Aorta (tissue), 5 donors: Measurements from ENCODE around the gene MMD. TPM values are rescaled to one million over a fixed set of nuclear protein-coding genes. Genes with fewer than 3 reads are reported as not detected.
"Not testable (repeated sequence)": the region's sequence is repeated elsewhere in the genome, so short reads cannot be mapped to it uniquely, and the experiment has no call there.

Experiments used
- ATAC-seq: fragments of 200-7000 bp; cut with Tn5 transposase; one replicate; pipeline ENCODE4 v1.9.1; 2022; ENCODE audit warnings: moderate library complexity; ENCODE audit not compliant: low FRiP score
- DNase-seq, 2 donors: peaks; one replicate each; pipeline ENCODE4 v3.0.0-alpha.2; 2020
- H3K27ac ChIP-seq, 2 donors: one replicate each; pipeline ENCODE4 v1.5.1; 2013; ENCODE audit warnings: low read length in 2 of 2, mild to moderate bottlenecking in 2 of 2, moderate library complexity in 2 of 2, control low read depth in 1 of 2, inconsistent platforms in 1 of 2, low read depth in 1 of 2
- H3K27me3 ChIP-seq, 2 donors: one replicate each; pipeline ENCODE4 v1.6.1; 2013; ENCODE audit warnings: control low read depth in 1 of 2, low read length in 1 of 2, mild to moderate bottlenecking in 1 of 2, moderate library complexity in 1 of 2; ENCODE audit not compliant: insufficient read depth in 2 of 2, control insufficient read depth in 1 of 2
- H3K36me3 ChIP-seq, 2 donors: one replicate each; pipeline ENCODE4 v1.6.1; 2013; ENCODE audit warnings: control low read depth in 1 of 2, low read length in 1 of 2, mild to moderate bottlenecking in 1 of 2; ENCODE audit not compliant: insufficient read depth in 2 of 2, control insufficient read depth in 1 of 2
- H3K4me1 ChIP-seq, 2 donors: one replicate each; pipeline ENCODE4 v1.6.1; 2013; ENCODE audit warnings: low read length in 2 of 2, control low read depth in 1 of 2, mild to moderate bottlenecking in 1 of 2, moderate library complexity in 1 of 2; ENCODE audit not compliant: insufficient read depth in 2 of 2, control insufficient read depth in 1 of 2
- H3K4me3 ChIP-seq, 2 donors: one replicate each; pipeline ENCODE4 v1.5.1; 2013; ENCODE audit warnings: low read length in 2 of 2, control low read depth in 1 of 2, mild to moderate bottlenecking in 1 of 2
- H3K9me3 ChIP-seq: one replicate; pipeline ENCODE4 v1.6.1; 2013; ENCODE audit warnings: mild to moderate bottlenecking, low read length; ENCODE audit not compliant: control insufficient read depth
- WGBS, 2 donors: extraction: QIAGEN DNeasy Blood & Tissue Kit; methylation state at CpG; one replicate each; pipeline ENCODE4 v1.1.7; 2013; 5-methylcytosine and 5-hydroxymethylcytosine counted together
- intact Hi-C, 2 donors: fragments of 100-400 bp; cut with DNase I; formaldehyde crosslinking; loops; one replicate each; pipeline versions ENCODE4 v1.14.2 to v1.15.0; 2022
- polyA plus RNA-seq, 2 donors: library from polyadenylated mRNA; stranded (reverse); fragments of 200-250 nt; gene quantifications; one replicate each; pipeline ENCODE4 v1.2.3, GENCODE V29; 2013
- total RNA-seq, 2 donors: library from RNA; stranded (reverse); fragmentation: NEBNext Ultra II Directional; extraction: Animal tissue kit (Norgen Biotek cat#: 25700); gene quantifications; one replicate each; pipeline ENCODE4 v1.2.1, GENCODE V29; 2021
- donor health status: healthy with polysubstance abuse.
- donor health status: Bipolar disorder and iron deficiency.
- donor health status: DM: no; HTN: no; CAD: no.
- donor health status: DM: no; HTN: no; CAD: no.
- donor health status: DM: yes; HTN: yes; CAD: no.

MMD gene
- total and polyA plus RNA-seq, 4 donors, result 3.3 to 13.9 (median 11.1) TPM

DNA sequence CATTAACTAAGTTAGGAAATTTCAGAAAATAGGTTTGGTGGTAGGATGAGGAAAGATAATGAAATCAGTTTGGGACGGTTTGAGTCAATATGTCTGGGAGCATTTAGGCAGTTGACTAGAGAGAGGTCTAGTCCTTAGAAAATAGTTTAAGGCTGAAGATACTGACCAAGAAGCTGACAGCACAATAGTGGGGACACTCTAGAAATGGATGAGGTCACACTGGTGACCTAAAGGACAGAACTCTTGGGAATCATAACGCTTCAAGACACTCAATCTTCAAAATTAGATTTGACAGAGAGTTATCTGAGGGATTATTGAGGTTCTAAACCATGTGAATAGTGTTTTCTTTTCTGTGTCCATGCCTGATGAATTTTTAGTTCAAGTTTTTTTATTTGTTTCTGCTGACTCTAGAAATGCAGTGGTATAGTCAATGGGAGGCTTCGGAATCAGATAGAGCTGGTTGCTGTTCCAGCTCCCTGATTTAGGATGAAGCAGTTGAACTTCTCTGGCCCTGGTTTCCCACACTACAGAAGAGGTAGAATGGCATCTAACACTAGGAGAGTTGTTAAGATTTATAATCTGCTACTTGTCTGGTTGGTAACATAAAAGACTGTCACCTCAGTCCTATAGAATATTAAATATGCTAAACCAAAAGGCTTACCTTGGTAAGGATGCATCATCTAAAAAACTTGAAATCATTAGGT is 29.7 kb downstream of the MMD start:
- no peak for ATAC-seq
- intact Hi-C loops, result no loop called here
- no peak for DNase-seq
- no peaks in the 10 kb centered on the region for H3K9me3 ChIP-seq
- H3K27ac ChIP-seq, result no peak overlapping the region
- H3K36me3 ChIP-seq, result no peaks in the 10 kb centered on the region
- 96 to 97% methylated on average over 3 of the region's 3 CpGs for WGBS, 2 donors
- no peaks in the 10 kb centered on the region for H3K27me3 ChIP-seq
- H3K4me3 ChIP-seq, result no peak overlapping the region
- H3K4me1 ChIP-seq, result no peaks in the 10 kb centered on the region

DNA sequence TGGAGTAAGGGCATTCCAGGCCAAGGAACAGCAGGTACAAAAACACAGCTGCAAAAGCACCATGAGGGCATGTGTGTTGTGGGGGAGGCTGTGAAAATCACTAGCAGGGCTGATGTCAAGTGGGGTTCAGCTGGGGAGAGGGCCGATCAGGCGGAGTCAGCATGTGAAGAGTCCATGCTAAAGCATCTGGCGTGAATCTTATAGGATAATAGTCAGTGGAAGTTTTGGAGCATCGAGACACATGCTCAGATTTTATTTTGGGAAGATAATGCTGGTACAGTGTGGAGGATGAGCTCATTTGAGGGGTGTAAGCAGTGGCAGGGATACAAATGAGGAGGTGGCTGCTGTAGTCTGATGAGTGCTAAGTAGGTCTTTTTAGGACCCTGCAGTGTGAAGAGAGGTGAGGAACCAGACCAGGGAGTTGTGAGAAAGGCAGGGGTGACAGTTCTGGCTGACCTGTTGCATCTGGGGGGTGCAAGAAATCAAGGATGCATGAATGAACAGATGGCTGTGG is 30.3 kb downstream of the MMD start:
- H3K27ac ChIP-seq, result no peak overlapping the region
- H3K4me3 ChIP-seq, result no peak overlapping the region
- ATAC-seq, result no peak
- no peaks in the 10 kb centered on the region for H3K27me3 ChIP-seq
- no peaks in the 10 kb centered on the region for H3K4me1 ChIP-seq
- no peaks in the 10 kb centered on the region for H3K9me3 ChIP-seq
- no peak for DNase-seq
- 95 to 96% methylated on average over 4 of the region's 4 CpGs for WGBS, 2 donors
- intact Hi-C loops, result no loop called here
- H3K36me3 ChIP-seq, result no peaks in the 10 kb centered on the region

DNA sequence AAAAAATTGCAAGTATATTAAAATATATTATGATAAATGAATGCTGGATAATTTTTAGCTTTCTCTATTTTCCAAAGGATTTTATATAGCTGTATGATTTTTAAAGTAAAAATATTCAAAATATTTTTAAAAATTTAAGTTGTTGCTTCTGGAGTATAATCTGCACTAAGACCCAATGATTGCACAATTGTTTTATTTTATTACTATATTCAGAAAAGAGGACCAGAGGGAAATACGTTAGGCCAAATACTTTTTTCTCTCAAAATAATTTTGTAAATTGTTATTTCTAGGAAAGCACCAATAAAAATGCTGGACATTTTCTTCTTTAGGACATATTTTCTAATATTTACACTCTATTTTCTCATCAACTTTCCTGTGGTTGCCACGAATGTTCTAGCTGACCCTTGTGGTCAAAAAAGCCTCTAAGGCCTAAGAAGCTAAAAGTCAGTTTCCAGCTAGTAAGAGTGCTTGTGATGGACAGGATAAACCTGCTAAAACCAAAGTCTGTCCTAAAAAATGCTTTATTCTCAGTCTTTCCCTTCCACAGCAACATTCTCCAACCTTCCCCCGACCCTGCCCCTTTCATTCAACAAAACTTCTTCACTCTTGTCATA is 31.2 kb downstream of the MMD start:
- WGBS, 2 donors, result 85 to 87% methylated on average over 3 of the region's 3 CpGs
- Histone ChIP-seq H3K4me1 (no peaks in the 10 kb centered on the region), H3K9me3 (no peaks in the 10 kb centered on the region), H3K4me3 (no peak overlapping the region), H3K36me3 (no peaks in the 10 kb centered on the region), H3K27ac (no peak overlapping the region), H3K27me3 (no peaks in the 10 kb centered on the region)
- DNase-seq (no peak), ATAC-seq (peak; percentile 51)
- intact Hi-C loops, result no loop called here

DNA sequence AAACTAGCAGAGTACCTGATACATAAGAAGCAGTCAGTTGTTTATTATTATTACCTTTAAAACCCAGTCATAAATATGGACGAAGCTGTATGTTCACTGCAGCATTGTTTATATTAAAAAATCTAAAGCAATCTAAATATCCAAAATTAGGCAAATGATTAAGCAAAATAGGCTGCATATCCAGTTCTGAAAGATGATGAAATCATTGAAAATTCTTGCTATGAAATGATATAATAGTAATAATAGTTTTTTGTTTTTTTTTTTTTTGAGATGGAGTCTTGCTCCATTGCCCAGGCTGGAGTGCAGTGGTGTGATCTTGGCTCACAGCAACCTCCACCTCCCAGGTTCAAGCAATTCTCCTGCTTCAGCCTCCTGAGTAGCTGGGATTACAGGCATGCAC is 31.9 kb downstream of the MMD start:
- ATAC-seq, DNase-seq, H3K27ac ChIP-seq, intact Hi-C loops, H3K4me1 ChIP-seq, H3K9me3 ChIP-seq, H3K36me3 ChIP-seq, H3K27me3 ChIP-seq, H3K4me3 ChIP-seq: not testable (repeated sequence)
- 89 to 91% methylated on average over 1 of the region's 1 CpG for WGBS, 2 donors

DNA sequence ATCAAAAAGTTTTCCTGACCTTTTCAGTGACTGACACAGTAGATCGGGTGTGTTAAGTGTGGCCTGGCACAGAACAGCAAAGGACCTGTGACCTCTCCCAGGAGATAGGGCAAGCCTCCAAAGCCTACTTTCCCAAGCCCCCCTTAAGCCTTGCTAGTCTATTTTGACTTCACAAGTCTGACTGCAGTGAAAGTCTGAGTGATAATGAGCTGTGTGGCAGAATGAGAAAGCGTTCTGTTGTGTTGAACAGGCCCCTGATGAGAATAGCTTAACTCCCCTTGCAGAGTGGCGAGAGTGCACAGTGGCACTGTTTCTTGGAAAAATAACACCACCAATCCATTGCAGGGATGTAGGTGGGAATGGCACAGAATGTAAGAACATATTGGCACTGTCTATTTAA is 32.8 kb downstream of the MMD start:
- WGBS, 2 donors, result 33 to 52% methylated on average over 3 of the region's 3 CpGs
- Histone ChIP-seq H3K27ac (no peak overlapping the region), H3K9me3 (no peaks in the 10 kb centered on the region), H3K4me3 (no peak overlapping the region), H3K4me1 (no peaks in the 10 kb centered on the region), H3K36me3 (no peaks in the 10 kb centered on the region), H3K27me3 (no peaks in the 10 kb centered on the region)
- no peak for ATAC-seq
- intact Hi-C loops, result no loop called here
- DNase-seq, result no peak

DNA sequence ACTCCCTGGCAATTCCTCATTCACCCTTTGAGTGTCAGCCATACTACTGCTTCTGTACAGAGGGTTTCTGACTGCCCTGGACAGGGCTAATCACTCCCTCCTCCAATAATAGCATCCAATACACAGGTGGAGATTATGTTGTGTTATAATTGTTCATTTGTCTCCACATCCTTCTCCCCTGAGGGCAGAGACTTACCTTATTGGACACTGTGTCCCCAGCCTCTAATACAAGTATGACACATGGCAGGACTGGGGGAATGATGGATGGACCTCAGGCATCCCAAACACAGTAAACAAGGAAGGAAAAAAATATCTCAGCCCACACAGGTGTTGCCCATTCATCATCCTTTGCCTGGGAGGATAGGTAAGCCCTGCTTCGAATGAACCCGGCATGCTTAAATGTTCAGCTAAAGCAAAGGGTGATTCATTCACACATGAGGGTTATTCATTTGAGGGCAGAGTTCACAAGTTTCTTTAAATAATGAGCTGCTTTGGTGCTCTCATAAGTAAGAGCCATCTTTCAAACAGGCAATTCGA is 34.8 kb downstream of the MMD start:
- DNase-seq (no peak), ATAC-seq (no peak)
- no peak overlapping the region for H3K4me3 ChIP-seq
- no peaks in the 10 kb centered on the region for H3K27me3 ChIP-seq
- H3K27ac ChIP-seq, result no peak overlapping the region
- H3K36me3 ChIP-seq, result no peaks in the 10 kb centered on the region
- intact Hi-C loops, result no loop called here
- no peaks in the 10 kb centered on the region for H3K9me3 ChIP-seq
- 93 to 94% methylated on average over 3 of the region's 3 CpGs for WGBS, 2 donors
- H3K4me1 ChIP-seq, result no peaks in the 10 kb centered on the region

DNA sequence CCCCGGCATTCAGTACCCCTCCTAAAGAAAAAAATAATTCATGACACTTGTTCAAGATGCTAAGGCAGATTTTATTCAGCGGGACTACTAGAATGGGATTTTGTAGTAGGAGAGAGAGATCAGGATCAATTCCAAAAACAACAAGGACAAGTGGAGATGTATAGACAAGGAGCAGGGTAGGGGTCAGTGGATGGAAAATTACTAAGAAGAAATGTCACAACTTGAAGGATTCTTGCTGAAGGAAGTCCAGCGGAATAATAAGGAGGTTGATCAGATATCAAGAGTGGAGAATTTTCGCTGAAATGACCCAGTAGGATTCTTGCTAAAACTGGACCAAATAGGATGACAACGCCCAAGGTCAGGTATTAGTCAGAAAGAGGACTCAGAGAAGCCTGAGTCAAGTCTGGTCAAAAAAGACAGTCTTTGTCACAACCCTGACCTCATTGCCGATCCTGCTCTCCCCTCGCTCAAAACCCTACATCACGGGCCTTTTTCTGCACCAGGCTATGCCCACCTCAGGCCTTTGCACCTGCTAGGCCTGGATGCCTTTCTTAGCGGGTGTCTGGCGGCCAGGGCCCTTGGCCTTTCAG is 36.9 kb downstream of the MMD start:
- ATAC-seq (no peak), DNase-seq (no peak)
- intact Hi-C loops, result no loop called here
- Histone ChIP-seq H3K27me3 (no peaks in the 10 kb centered on the region), H3K4me1 (peaks cover 0 to 2% of the 10 kb centered on the region in 2 donors), H3K27ac (no peak overlapping the region), H3K4me3 (no peak overlapping the region), H3K36me3 (no peaks in the 10 kb centered on the region), H3K9me3 (no peaks in the 10 kb centered on the region)
- WGBS, 2 donors, result 84 to 91% methylated on average over 10 of the region's 10 CpGs

DNA sequence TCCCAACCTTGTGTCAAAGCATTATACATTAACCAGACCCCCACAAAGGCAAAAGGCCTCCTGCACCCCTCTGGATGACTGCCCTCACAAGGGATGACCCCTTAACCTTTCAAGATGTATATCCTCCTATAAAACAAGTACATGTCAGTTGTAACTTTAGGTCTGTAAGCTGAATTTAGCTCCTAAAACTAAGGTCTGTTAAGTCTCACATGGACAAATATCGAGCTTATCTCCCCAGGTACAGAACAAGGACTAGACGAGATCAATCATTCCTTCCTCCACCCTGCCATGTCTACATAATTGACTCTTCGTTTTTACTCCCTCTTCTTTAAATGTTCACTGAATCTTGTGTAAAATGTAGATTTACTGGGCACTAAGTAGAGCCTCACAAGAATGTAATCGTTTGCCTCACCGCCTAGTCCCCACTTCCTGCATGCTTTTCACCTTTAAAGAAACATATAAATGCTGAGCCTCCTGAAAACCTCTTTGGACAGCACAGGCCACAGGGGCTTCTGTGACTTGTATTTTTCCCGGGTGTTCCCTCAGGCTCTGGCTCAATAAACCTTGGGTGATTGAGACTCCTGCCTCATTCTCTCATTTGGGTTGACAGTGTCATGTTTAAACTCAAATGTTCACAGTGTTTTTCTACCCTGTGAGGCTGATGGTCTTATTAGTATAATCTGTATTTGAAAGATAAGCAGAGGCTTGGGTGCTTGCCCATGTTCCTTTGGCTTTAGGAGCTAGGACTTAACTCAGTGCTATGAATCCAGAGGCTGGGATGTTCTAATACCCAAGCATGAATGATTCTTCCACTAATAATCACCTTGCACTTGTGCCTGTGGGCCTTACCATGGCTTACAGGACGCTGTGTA is 37.6 kb downstream of the MMD start:
- Histone ChIP-seq H3K27me3 (no peaks in the 10 kb centered on the region), H3K36me3 (no peaks in the 10 kb centered on the region), H3K9me3 (no peaks in the 10 kb centered on the region), H3K27ac (no peak overlapping the region), H3K4me1 (peaks cover 0 to 2% of the 10 kb centered on the region in 2 donors), H3K4me3 (no peak overlapping the region)
- intact Hi-C loops, result no loop called here
- DNase-seq (no peak), ATAC-seq (peak; percentile 59)
- WGBS, 2 donors, result 45 to 52% methylated on average over 7 of the region's 7 CpGs
